Measurements from ENCODE around the gene CLEC6A.

DNA sequence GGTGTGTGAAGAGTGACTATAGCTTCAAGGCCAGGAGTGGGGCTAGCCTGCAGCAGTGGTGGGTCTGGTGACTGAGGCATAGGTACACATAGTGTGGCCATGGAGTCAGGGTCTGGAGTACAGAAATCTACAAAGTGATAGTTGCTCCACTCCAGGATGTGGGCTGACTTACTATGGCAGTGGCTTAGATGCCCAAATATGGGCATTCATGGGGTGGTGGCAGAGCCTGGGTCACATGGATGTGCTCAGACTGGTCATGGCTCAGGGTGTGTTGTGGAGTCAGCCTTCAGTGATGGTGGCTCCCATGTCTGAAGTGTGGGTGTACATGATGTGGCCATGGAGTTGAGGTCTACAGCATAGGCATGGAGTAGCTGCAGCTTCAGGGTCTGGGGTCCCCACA, 27.3 kb downstream of the CLEC6A start:
- TF ChIP-seq, protein P1, sequence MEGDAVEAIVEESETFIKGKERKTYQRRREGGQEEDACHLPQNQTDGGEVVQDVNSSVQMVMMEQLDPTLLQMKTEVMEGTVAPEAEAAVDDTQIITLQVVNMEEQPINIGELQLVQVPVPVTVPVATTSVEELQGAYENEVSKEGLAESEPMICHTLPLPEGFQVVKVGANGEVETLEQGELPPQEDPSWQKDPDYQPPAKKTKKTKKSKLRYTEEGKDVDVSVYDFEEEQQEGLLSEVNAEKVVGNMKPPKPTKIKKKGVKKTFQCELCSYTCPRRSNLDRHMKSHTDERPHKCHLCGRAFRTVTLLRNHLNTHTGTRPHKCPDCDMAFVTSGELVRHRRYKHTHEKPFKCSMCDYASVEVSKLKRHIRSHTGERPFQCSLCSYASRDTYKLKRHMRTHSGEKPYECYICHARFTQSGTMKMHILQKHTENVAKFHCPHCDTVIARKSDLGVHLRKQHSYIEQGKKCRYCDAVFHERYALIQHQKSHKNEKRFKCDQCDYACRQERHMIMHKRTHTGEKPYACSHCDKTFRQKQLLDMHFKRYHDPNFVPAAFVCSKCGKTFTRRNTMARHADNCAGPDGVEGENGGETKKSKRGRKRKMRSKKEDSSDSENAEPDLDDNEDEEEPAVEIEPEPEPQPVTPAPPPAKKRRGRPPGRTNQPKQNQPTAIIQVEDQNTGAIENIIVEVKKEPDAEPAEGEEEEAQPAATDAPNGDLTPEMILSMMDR (conservative IDR thresholded peaks at IDR 0.05; ENCODE audit: low read depth, low read length), result no peak
- no peak for TF ChIP-seq EZH2 (IDR thresholded peaks at IDR 0.05; ENCODE audit: borderline replicate concordance, low read depth, low read length, poor library complexity, severe bottlenecking)
